Endothelial cell of umbilical vein (primary cell): ENCODE data around the gene CELF2. TPM values are rescaled to one million over a fixed set of nuclear protein-coding genes. Genes with fewer than 3 reads are reported as not detected.

Experiments
- BruUV-seq: library from RNA; stranded (reverse); fragments of 400-500 nt; replicated peaks from 2 replicates; lab custom pipeline; 2021; lab: Mats Ljungman, UMichigan
- CTCF ChIA-PET: fragments of 300-600, 350-600 bp; sonication (Branson Sonifier 250); formaldehyde crosslinking; loops from one replicate; lab custom pipeline; 2021; ENCODE audit warnings: antibody characterized with exemption, inconsistent platforms; lab: Charles Lee
- POLR2A ChIA-PET: fragments of 300-600, 350-600 bp; sonication (Branson Sonifier 250); formaldehyde crosslinking; loops from one replicate; lab custom pipeline; 2021; ENCODE audit warnings: antibody characterized with exemption, inconsistent platforms; lab: Charles Lee
- DNase-seq: peaks from one replicate; pipeline ENCODE4 v3.0.0-alpha.2; 2011; ENCODE audit warnings: low read depth, low spot score
- FAIRE-seq: peaks from 2 replicates; lab custom pipeline; 2011; peaks lifted over from hg19 to GRCh38; lab: Jason Lieb, UNC
- H2AFZ ChIP-seq: 2 replicates; pipeline ENCODE4 v1.6.0; 2012; ENCODE audit warnings: low read depth, low read length, control low read depth, inconsistent platforms
- H3K27ac ChIP-seq: 2 replicates; pipeline ENCODE4 v1.5.1; 2011; ENCODE audit warnings: low read depth, mild to moderate bottlenecking, control low read depth, low read length, moderate library complexity; ENCODE audit not compliant: insufficient read depth
- H3K27me3 ChIP-seq, 2 experiments: 2 replicates each; pipeline versions ENCODE4 v1.6.0 to v1.6.1; 2011; ENCODE audit warnings: low read length in 2 of 2, mixed read lengths in 1 of 2; ENCODE audit not compliant: control insufficient read depth in 2 of 2, insufficient read depth in 2 of 2
- H3K36me3 ChIP-seq, 2 experiments: 2 replicates in 1 of 2; 3 replicates in 1 of 2; pipeline ENCODE4 v1.5.1; 2011; ENCODE audit warnings: low read length in 2 of 2, mild to moderate bottlenecking in 1 of 2, moderate library complexity in 1 of 2; ENCODE audit not compliant: control insufficient read depth in 2 of 2, insufficient read depth in 2 of 2; ENCODE audit errors: extremely low read depth in 1 of 2
- H3K4me1 ChIP-seq: 3 replicates; pipeline ENCODE4 v1.5.1; 2011; ENCODE audit warnings: mild to moderate bottlenecking, low read length; ENCODE audit not compliant: control insufficient read depth, insufficient read depth; ENCODE audit errors: extremely low read depth
- H3K4me2 ChIP-seq: 2 replicates; pipeline ENCODE4 v1.6.1; 2011; ENCODE audit warnings: low read length, control low read depth, mixed read lengths; ENCODE audit not compliant: insufficient read depth
- H3K4me3 ChIP-seq, 3 experiments: fragments of 200-600 bp in 1 of 3; sonication (generic), shearing (Covaris generic) in 1 of 3; replicated peaks in 1 of 3; 2 replicates each; pipeline ENCODE4 v1.5.1; 2011 to 2016; ENCODE audit warnings: control low read depth in 3 of 3, low read length in 3 of 3, mild to moderate bottlenecking in 2 of 3, inconsistent platforms in 1 of 3, low read depth in 1 of 3, moderate library complexity in 1 of 3; ENCODE audit not compliant: insufficient read depth in 1 of 3
- H3K79me2 ChIP-seq: 2 replicates; pipeline ENCODE4 v1.6.0; 2012; ENCODE audit warnings: low read length, inconsistent platforms; ENCODE audit not compliant: control insufficient read depth, insufficient read depth
- H3K9ac ChIP-seq: replicated peaks from 2 replicates; pipeline ENCODE3; 2011; ENCODE audit warnings: low read length, control low read depth; ENCODE audit not compliant: insufficient read depth; ENCODE audit errors: extremely low read depth
- H3K9me1 ChIP-seq: replicated peaks from 3 replicates; pipeline ENCODE4 v1.6.0; 2011; ENCODE audit warnings: mild to moderate bottlenecking, low read length; ENCODE audit not compliant: control insufficient read depth, insufficient read depth; ENCODE audit errors: extremely low read depth
- H3K9me3 ChIP-seq: replicated peaks from 2 replicates; pipeline ENCODE4 v1.5.1; 2012; ENCODE audit warnings: low read length, inconsistent platforms; ENCODE audit not compliant: control insufficient read depth, insufficient read depth
- H4K20me1 ChIP-seq: replicated peaks from 2 replicates; pipeline ENCODE3; 2011; ENCODE audit warnings: mild to moderate bottlenecking, low read length; ENCODE audit not compliant: control insufficient read depth, insufficient read depth; ENCODE audit errors: extremely low read depth
- CTCF ChIP-seq, 2 donors: IDR thresholded peaks; 1 replicate in 1 of 2; 2 replicates in 1 of 2; pipeline ENCODE4 v1.5.1; 2011; ENCODE audit warnings: low read length in 2 of 2, mild to moderate bottlenecking in 2 of 2, moderate library complexity in 2 of 2, control low read depth in 1 of 2, inconsistent platforms in 1 of 2, low read depth in 1 of 2; ENCODE audit not compliant: insufficient read depth in 1 of 2; ENCODE audit errors: extremely low read depth in 1 of 2
- JUN ChIP-seq: IDR thresholded peaks from 2 replicates; pipeline ENCODE4 v1.6.1; 2011; ENCODE audit warnings: borderline replicate concordance, low read depth; ENCODE audit not compliant: insufficient read length, insufficient read depth
- MAX ChIP-seq: IDR thresholded peaks from 2 replicates; pipeline ENCODE4 v1.6.1; 2011; ENCODE audit not compliant: insufficient read depth, insufficient read length
- MYC ChIP-seq: IDR thresholded peaks from one replicate; pipeline ENCODE4 v1.6.1; 2011; ENCODE audit warnings: mild to moderate bottlenecking, low read depth, low read length
- POLR2A ChIP-seq: IDR thresholded peaks from 2 replicates; pipeline ENCODE4 v1.6.1; 2012; ENCODE audit warnings: low read depth, mild to moderate bottlenecking, control low read depth, low read length
- POLR2AphosphoS5 ChIP-seq: IDR thresholded peaks from 2 replicates; pipeline ENCODE4 v1.6.1; 2012; ENCODE audit warnings: low read depth, mild to moderate bottlenecking, control low read depth, low read length, moderate library complexity; ENCODE audit not compliant: insufficient read depth
- dilution Hi-C: fragments of 300-500 bp; cut with MboI; formaldehyde crosslinking; loops from one replicate; pipeline ENCODE4 v1.15.0; 2019; ENCODE audit warnings: low sequenced_read_pairs; ENCODE audit not compliant: extremely low pct_ligation_motif_present
- intact Hi-C: fragments of 100-400 bp; cut with micrococcal nuclease; formaldehyde crosslinking; loops from one replicate; pipeline ENCODE4 v1.10.0; 2022
- polyA plus RNA-seq, 4 experiments: library from polyadenylated mRNA; depleted of rRNA in 3 of 4; stranded (reverse) in 3 of 4; unstranded in 1 of 4; fragments of >200 nt; gene quantifications; 2 replicates each; pipeline versions ENCODE4 v1.2.1 to v1.2.3, GENCODE V29; 2011 to 2012; ENCODE audit warnings: missing spikeins in 1 of 4
- total RNA-seq: library from RNA; stranded (reverse); gene quantifications from 2 replicates; pipeline ENCODE4 v1.2.3, GENCODE V29; 2021

CELF2 gene
- total and polyA plus RNA-seq, 2 donors (not counting 3 experiments of a cell fraction or from before 2014, with no cell fraction given) = 21.6 to 42.6 TPM

- POLR2A ChIA-PET = no interaction called here
- H3K4me3 ChIP-seq = no peak overlapping the region
- BruUV-seq = no TSS peak
Observed at GRCh38 chr10:11298116-11298515, 280.4 kb downstream of the CELF2 start.

More at GRCh38 chr10:11298116-11298515, 280.4 kb downstream of the CELF2 start:
- DNase-seq = no peak
- CTCF ChIA-PET = no interaction called here
- H3K79me2 ChIP-seq = no peaks in the 10 kb centered on the region
- H3K36me3 ChIP-seq = no peaks in the 10 kb centered on the region
- H2AFZ ChIP-seq = no peak overlapping the region
- dilution Hi-C loops = no loop called here
- intact Hi-C loops = no loop called here
- H3K27ac ChIP-seq = no peak overlapping the region
- H3K27me3 ChIP-seq = no peaks in the 10 kb centered on the region
- no peak for FAIRE-seq
- no peaks in the 10 kb centered on the region for H3K4me1 ChIP-seq
- H3K9ac ChIP-seq = no peak overlapping the region
- H3K4me2 ChIP-seq = no peak overlapping the region
- no peaks in the 10 kb centered on the region for H3K9me3 ChIP-seq
- H3K9me1 ChIP-seq = no peaks in the 10 kb centered on the region
- TF ChIP-seq CTCF (IDR thresholded peaks at IDR 0.05; ENCODE audit: extremely low read depth in 1 of 2, insufficient read depth in 1 of 2, low read depth in 1 of 2, low read length in 2 of 2) = no peak
- no peak for TF ChIP-seq MAX
- TF ChIP-seq POLR2AphosphoS5 = no peak
- no peak for TF ChIP-seq POLR2A
- TF ChIP-seq MYC = no peak
- no peak for TF ChIP-seq JUN
- H4K20me1 ChIP-seq = no peaks in the 10 kb centered on the region
